ENCODE data around the gene DRAM2. TPM values are rescaled to one million over a fixed set of nuclear protein-coding genes. Genes with fewer than 3 reads are reported as not detected.

Gene DRAM2
- total and polyA plus RNA-seq, 10 of the 15 experiments (the other 5 are each of a cell fraction or from before 2014, with no cell fraction given), result 39.1 to 229 (median 79.4) TPM

GRCh38 chr1:111104981-111105380 lies 34.9 kb downstream of the DRAM2 start:
- Histone ChIP-seq H3K9me3 (replicated peaks; ENCODE audit: control insufficient read depth, insufficient read depth, low read length) (peaks cover 6% of the 10 kb centered on the region; the same call in 2 of the 3 replicates), H2AFZ (ENCODE audit: control insufficient read depth, low read depth, low read length) (no peak overlapping the region), H3K79me2 (ENCODE audit: control insufficient read depth, insufficient read depth, low read length) (no peaks in the 10 kb centered on the region), H3K27ac (ENCODE audit: control insufficient read depth, insufficient read depth) (no peak overlapping the region), H3K4me1 (ENCODE audit: control insufficient read depth, insufficient read depth, low read length) (no peaks in the 10 kb centered on the region), H3K36me3 (ENCODE audit: control insufficient read depth in 2 of 2, insufficient read depth in 2 of 2, low read length in 1 of 2) (peaks cover 0 to under 1% of the 10 kb centered on the region in 2 experiments; a peak in 2 of 4 replicates), H3K4me2 (ENCODE audit: control insufficient read depth, insufficient read depth) (no peak overlapping the region), H3K9ac (ENCODE audit: control insufficient read depth, insufficient read depth, low read length) (no peak overlapping the region), H4K20me1 (ENCODE audit: control insufficient read depth, insufficient read depth) (no peaks in the 10 kb centered on the region), H3K27me3 (replicated peaks in 1 of 2; ENCODE audit: control insufficient read depth in 2 of 2, insufficient read depth in 2 of 2, low read length in 1 of 2) (no peaks in the 10 kb centered on the region), H3K4me3 (no peak overlapping the region)
- 87% methylated on average over 2 of the region's 2 CpGs for WGBS (ENCODE audit: insufficient coverage, insufficient replicate concordance, low lambda C conversion rate, missing lambda C conversion rate)
- POLR2A ChIA-PET, result no interaction called here
- FAIRE-seq, result no peak
- no peak for DNase-seq (ENCODE audit: low read depth, low spot score)
- SMC1A ChIA-PET (ENCODE audit: uncharacterized antibody, unreplicated experiment), result interaction anchor here (0.9 to 2.1 kb wide), 6 partner anchors 10 to 296 kb away, joined by 3 to 6 read pairs (median 4); no protein-coding TSS in a partner anchor
- CTCF ChIA-PET, result interaction anchor here (2.0 kb wide), 1 partner anchor 74 kb away, joined by 7 read pairs; no protein-coding TSS in a partner anchor
- intact Hi-C loops (cut with micrococcal nuclease; ENCODE audit: unreplicated experiment) (no loop called here), in situ Hi-C loops (cut with MboI) (no loop called here)
- no TSS peak for BruUV-seq (replicated peaks)
- ATAC-seq, result no peak
- RAD21 ChIA-PET (ENCODE audit: unreplicated experiment), result no interaction called here
- TF ChIP-seq ZZZ3 (IDR thresholded peaks at IDR 0.05; ENCODE audit: control insufficient read depth, insufficient read length, low read depth), result no peak
- TF ChIP-seq JUND (IDR thresholded peaks at IDR 0.05; ENCODE audit: low read depth, low read length), result no peak
- TF ChIP-seq IKZF1 (conservative IDR thresholded peaks at IDR 0.05), result no peak
- no peak for TF ChIP-seq BMI1 (IDR thresholded peaks at IDR 0.05; ENCODE audit: borderline replicate concordance)
- no peak for TF ChIP-seq JUNB (IDR thresholded peaks at IDR 0.05)
- no peak for TF ChIP-seq IRF3 (IDR thresholded peaks at IDR 0.05)
- no peak for TF ChIP-seq MTA2 (IDR thresholded peaks at IDR 0.05; ENCODE audit: low read depth)
- no peak for TF ChIP-seq HSF1 (IDR thresholded peaks at IDR 0.05; ENCODE audit: low read depth, low read length)
- TF ChIP-seq GABPA (IDR thresholded peaks at IDR 0.05; ENCODE audit: low read depth), result no peak
- TF ChIP-seq ZNF24 (IDR thresholded peaks at IDR 0.05), result no peak
- no peak for TF ChIP-seq RFX5 (IDR thresholded peaks at IDR 0.05; ENCODE audit: low read depth, low read length)
- no peak for TF ChIP-seq EED (IDR thresholded peaks at IDR 0.05; ENCODE audit: low read depth)
- no peak for TF ChIP-seq NR2C2 (IDR thresholded peaks at IDR 0.05; ENCODE audit: borderline replicate concordance, control insufficient read depth, insufficient read length, low read depth)
- TF ChIP-seq NBN (IDR thresholded peaks at IDR 0.05), result no peak
- TF ChIP-seq SUZ12 (IDR thresholded peaks at IDR 0.05; ENCODE audit: unreplicated experiment), result no peak
- no peak for TF ChIP-seq NR2F1 (conservative IDR thresholded peaks at IDR 0.05)
- TF ChIP-seq YY1 (IDR thresholded peaks at IDR 0.05; ENCODE audit: low read depth, low read length), result no peak
- no peak for TF ChIP-seq MYC (IDR thresholded peaks at IDR 0.05; ENCODE audit: insufficient read depth, insufficient read length, insufficient replicate concordance, low read length, severe bottlenecking)
- TF ChIP-seq ZNF384 (IDR thresholded peaks at IDR 0.05; ENCODE audit: borderline replicate concordance, low read depth, low read length), result no peak
- TF ChIP-seq MXI1 (IDR thresholded peaks at IDR 0.05; ENCODE audit: low read depth, low read length), result no peak
